Endothelial cell of umbilical vein (primary cell): Measurements from ENCODE around the gene ZDHHC11.

Source experiments
- EZH2 ChIP-seq: IDR thresholded peaks from 2 replicates; pipeline ENCODE4 v1.6.1; 2012; ENCODE audit warnings: borderline replicate concordance, low read depth, mild to moderate bottlenecking, moderate library complexity, low read length, inconsistent platforms; ENCODE audit not compliant: severe bottlenecking
- GATA2 ChIP-seq: IDR thresholded peaks from 2 replicates; pipeline ENCODE4 v1.7.0; 2011; ENCODE audit warnings: low read depth, mild to moderate bottlenecking, moderate library complexity, mixed read lengths, low read length; ENCODE audit not compliant: insufficient read length, insufficient read depth
- POLR2A ChIP-seq: IDR thresholded peaks from 2 replicates; pipeline ENCODE4 v1.6.1; 2012; ENCODE audit warnings: low read depth, mild to moderate bottlenecking, control low read depth, low read length
- TF ChIP-seq, protein P1 (sequence below), 2 donors: IDR thresholded peaks; 1 replicate in 1 of 2; 2 replicates in 1 of 2; pipeline ENCODE4 v1.5.1; 2011; ENCODE audit warnings: low read length in 2 of 2, mild to moderate bottlenecking in 2 of 2, moderate library complexity in 2 of 2, control low read depth in 1 of 2, inconsistent platforms in 1 of 2, low read depth in 1 of 2; ENCODE audit not compliant: insufficient read depth in 1 of 2; ENCODE audit errors: extremely low read depth in 1 of 2

- no peak for TF ChIP-seq POLR2A
- no peak for TF ChIP-seq EZH2
- TF ChIP-seq, protein P1, sequence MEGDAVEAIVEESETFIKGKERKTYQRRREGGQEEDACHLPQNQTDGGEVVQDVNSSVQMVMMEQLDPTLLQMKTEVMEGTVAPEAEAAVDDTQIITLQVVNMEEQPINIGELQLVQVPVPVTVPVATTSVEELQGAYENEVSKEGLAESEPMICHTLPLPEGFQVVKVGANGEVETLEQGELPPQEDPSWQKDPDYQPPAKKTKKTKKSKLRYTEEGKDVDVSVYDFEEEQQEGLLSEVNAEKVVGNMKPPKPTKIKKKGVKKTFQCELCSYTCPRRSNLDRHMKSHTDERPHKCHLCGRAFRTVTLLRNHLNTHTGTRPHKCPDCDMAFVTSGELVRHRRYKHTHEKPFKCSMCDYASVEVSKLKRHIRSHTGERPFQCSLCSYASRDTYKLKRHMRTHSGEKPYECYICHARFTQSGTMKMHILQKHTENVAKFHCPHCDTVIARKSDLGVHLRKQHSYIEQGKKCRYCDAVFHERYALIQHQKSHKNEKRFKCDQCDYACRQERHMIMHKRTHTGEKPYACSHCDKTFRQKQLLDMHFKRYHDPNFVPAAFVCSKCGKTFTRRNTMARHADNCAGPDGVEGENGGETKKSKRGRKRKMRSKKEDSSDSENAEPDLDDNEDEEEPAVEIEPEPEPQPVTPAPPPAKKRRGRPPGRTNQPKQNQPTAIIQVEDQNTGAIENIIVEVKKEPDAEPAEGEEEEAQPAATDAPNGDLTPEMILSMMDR (IDR thresholded peaks at IDR 0.05; ENCODE audit: extremely low read depth in 1 of 2, insufficient read depth in 1 of 2, low read depth in 1 of 2, low read length in 2 of 2) = no peak
- TF ChIP-seq GATA2 = no peak
Observed at GRCh38 chr5:759781-760362, 90.9 kb downstream of the ZDHHC11 start.
